A549 (cell line): ENCODE measurements around the gene TIMP3. TPM values are rescaled to one million over a fixed set of nuclear protein-coding genes. Genes with fewer than 3 reads are reported as not detected.
A peak's percentile ranks its signal among the peaks of the same experiment; 100 is the strongest.

ENCODE experiments used
- ATAC-seq, 2 experiments: fragments of 200-7000 bp in 1 of 2; fragments of >200 bp in 1 of 2; cut with Nextera tagmentation in 1 of 2; cut with Tn5 transposase in 1 of 2; 3 replicates each; pipeline versions ENCODE4 v1.8.0 to v1.9.1; 2018 to 2020; ENCODE audit warnings: mild to moderate bottlenecking in 1 of 2, moderate library complexity in 1 of 2
- CTCF ChIA-PET: fragments of 300-600 bp; sonication (Branson Sonifier 250); formaldehyde crosslinking; extraction: SDS; loops from one replicate; lab custom pipeline; 2021; ENCODE audit warnings: antibody characterized with exemption, inconsistent platforms; lab: Yijun Ruan, JAX
- POLR2A ChIA-PET: fragments of 350-600 bp; formaldehyde crosslinking; extraction: SDS; loops from one replicate; lab custom pipeline; 2021; ENCODE audit warnings: antibody characterized with exemption, inconsistent platforms; lab: Yijun Ruan, JAX
- DNase-seq, 2 experiments: peaks; one replicate each; pipeline versions ENCODE4 v3.0.0 to v3.0.0-alpha.2; 2011 to 2016; ENCODE audit warnings: low read depth in 1 of 2, low spot score in 1 of 2
- FAIRE-seq: peaks from 2 replicates; lab custom pipeline; 2011; peaks lifted over from hg19 to GRCh38; lab: Jason Lieb, UNC
- H3K27ac ChIP-seq, 2 experiments: fragments of >200 bp; sonication (Bioruptor Twin); formaldehyde crosslinking; 3 replicates each; pipeline ENCODE4 v1.5.1; 2016 to 2017
- H3K4me1 ChIP-seq: fragments of >200 bp; sonication (Bioruptor Twin); formaldehyde crosslinking; 3 replicates; pipeline ENCODE4 v1.6.1; 2016
- H3K4me2 ChIP-seq: fragments of >200 bp; sonication (Bioruptor Twin); formaldehyde crosslinking; 3 replicates; pipeline ENCODE4 v1.6.1; 2016
- H3K4me3 ChIP-seq: fragments of >200 bp; sonication (Bioruptor Twin); formaldehyde crosslinking; 3 replicates; pipeline ENCODE4 v1.5.1; 2016
- H3K9me3 ChIP-seq: fragments of >200 bp; sonication (Bioruptor Twin); formaldehyde crosslinking; 3 replicates; pipeline ENCODE4 v1.6.1; 2016
- CHD2 ChIP-seq: fragments of 150-350 bp; IDR thresholded peaks from 2 replicates; pipeline ENCODE4 v1.6.1; 2014; ENCODE audit warnings: low read length; ENCODE audit not compliant: partially characterized antibody
- EHF ChIP-seq: fragments of 250-450 bp; sonication (Bioruptor Pico); IDR thresholded peaks from 2 replicates; pipeline ENCODE4 v1.5.0; 2020; ENCODE audit warnings: mild to moderate bottlenecking
- FOSL2 ChIP-seq, 2 experiments: fragments of 450-650 bp in 1 of 2; fragments of >200 bp in 1 of 2; sonication (Bioruptor Twin) in 1 of 2; formaldehyde crosslinking; IDR thresholded peaks; 2 replicates each; pipeline versions ENCODE4 v1.5.0 to v1.6.1; 2016 to 2020; ENCODE audit warnings: mild to moderate bottlenecking in 1 of 2, moderate library complexity in 1 of 2
- HES2 ChIP-seq: fragments of >200 bp; sonication (Bioruptor Twin); formaldehyde crosslinking; IDR thresholded peaks from 2 replicates; pipeline ENCODE4 v1.6.1; 2016
- HOXB13 ChIP-seq: fragments of 250-450 bp; sonication (Bioruptor Pico); IDR thresholded peaks from 2 replicates; pipeline ENCODE4 v1.5.0; 2020; ENCODE audit warnings: low read depth, mild to moderate bottlenecking, moderate library complexity
- JUN ChIP-seq, 2 experiments: fragments of >200 bp; sonication (Bioruptor Twin); formaldehyde crosslinking; IDR thresholded peaks; 2 replicates in 1 of 2; 3 replicates in 1 of 2; pipeline ENCODE4 v1.6.1; 2016 to 2017
- MAFK ChIP-seq: fragments of 450-650 bp; IDR thresholded peaks from 2 replicates; pipeline ENCODE4 v1.6.1; 2014; ENCODE audit not compliant: partially characterized antibody
- MYC ChIP-seq: IDR thresholded peaks from 2 replicates; pipeline ENCODE4 v1.6.1; 2012; ENCODE audit warnings: mild to moderate bottlenecking, inconsistent platforms, low read length, improper control_type of control experiment, borderline replicate concordance
- NPAS2 ChIP-seq: fragments of 250-450 bp; sonication (Bioruptor Pico); IDR thresholded peaks from 2 replicates; pipeline ENCODE4 v1.8.0; 2022; ENCODE audit warnings: mild to moderate bottlenecking, moderate library complexity, borderline replicate concordance
- NR3C1 ChIP-seq: fragments of >200 bp; sonication (Bioruptor Twin); formaldehyde crosslinking; IDR thresholded peaks from 3 replicates; pipeline ENCODE4 v1.6.1; 2017
- PHF8 ChIP-seq: fragments of 200-600 bp; sonication (generic); IDR thresholded peaks from 2 replicates; pipeline ENCODE4 v1.6.1; 2016; ENCODE audit warnings: low read depth, mild to moderate bottlenecking, antibody characterized with exemption, moderate library complexity, borderline replicate concordance
- POLR2A ChIP-seq: IDR thresholded peaks from 2 replicates; pipeline ENCODE4 v1.6.1; 2012; ENCODE audit warnings: mild to moderate bottlenecking, low read length
- RAD21 ChIP-seq, 2 experiments: fragments of >200 bp in 1 of 2; sonication (Bioruptor Twin) in 1 of 2; formaldehyde crosslinking in 1 of 2; IDR thresholded peaks in 1 of 2; conservative IDR thresholded peaks in 1 of 2; 2 replicates in 1 of 2; 3 replicates in 1 of 2; pipeline ENCODE4 v1.6.1; 2012 to 2018; ENCODE audit warnings: inconsistent platforms in 1 of 2
- RARB ChIP-seq: fragments of 250-450 bp; sonication (Bioruptor Pico); IDR thresholded peaks from 2 replicates; pipeline ENCODE4 v1.8.0; 2021; ENCODE audit warnings: mild to moderate bottlenecking, moderate library complexity
- RNF2 ChIP-seq: fragments of 200-600 bp; sonication (generic); IDR thresholded peaks from 2 replicates; pipeline ENCODE4 v1.6.1; 2016; ENCODE audit warnings: low read depth, mild to moderate bottlenecking, antibody characterized with exemption, moderate library complexity, borderline replicate concordance
- SREBF2 ChIP-seq: fragments of 450-650 bp; IDR thresholded peaks from 2 replicates; pipeline ENCODE4 v1.6.1; 2014; ENCODE audit warnings: mild to moderate bottlenecking, moderate library complexity
- TFCP2L1 ChIP-seq: fragments of 250-450 bp; sonication (Bioruptor Pico); IDR thresholded peaks from 2 replicates; pipeline ENCODE4 v1.5.0; 2021; ENCODE audit warnings: mild to moderate bottlenecking
- ZC3H11A ChIP-seq: fragments of 450-650 bp; IDR thresholded peaks from 2 replicates; pipeline ENCODE4 v1.6.1; 2014; ENCODE audit warnings: antibody characterized with exemption, mild to moderate bottlenecking
- ZFP36 ChIP-seq: fragments of 450-650 bp; IDR thresholded peaks from 2 replicates; pipeline ENCODE4 v1.6.1; 2014; ENCODE audit warnings: borderline replicate concordance; ENCODE audit not compliant: partially characterized antibody
- WGBS: methylation state at CpG from one replicate; pipeline ENCODE4 v1.1.6; 2017; ENCODE audit errors: missing lambda C conversion rate; 5-methylcytosine and 5-hydroxymethylcytosine counted together
- polyA plus RNA-seq, 4 experiments: library from polyadenylated mRNA; depleted of rRNA in 3 of 4; stranded (reverse); fragments of >200 nt; fragmentation: RNase III in 1 of 4; extraction: RNeasy Plus Mini Kit Qiagen cat#74134 plus additional on column Dnase treatment in 1 of 4; gene quantifications; 2 replicates in 3 of 4; 3 replicates in 1 of 4; pipeline ENCODE4 v1.2.3, GENCODE V29; 2011 to 2017
- TF ChIP-seq, protein P1 (sequence below): fragments of 200-600 bp; sonication (generic); IDR thresholded peaks from 2 replicates; pipeline ENCODE4 v1.6.1; 2016; ENCODE audit warnings: antibody characterized with exemption, mild to moderate bottlenecking, moderate library complexity
- TF ChIP-seq, protein P2 (sequence below): fragments of 150-350 bp; IDR thresholded peaks from 2 replicates; pipeline ENCODE4 v1.6.1; 2014; ENCODE audit warnings: low read depth, mild to moderate bottlenecking, low read length

TIMP3 gene
- polyA plus RNA-seq, 2 of the 4 experiments (the other 2 are of a cell fraction) = 1.4 to 1.7 TPM

DNA sequence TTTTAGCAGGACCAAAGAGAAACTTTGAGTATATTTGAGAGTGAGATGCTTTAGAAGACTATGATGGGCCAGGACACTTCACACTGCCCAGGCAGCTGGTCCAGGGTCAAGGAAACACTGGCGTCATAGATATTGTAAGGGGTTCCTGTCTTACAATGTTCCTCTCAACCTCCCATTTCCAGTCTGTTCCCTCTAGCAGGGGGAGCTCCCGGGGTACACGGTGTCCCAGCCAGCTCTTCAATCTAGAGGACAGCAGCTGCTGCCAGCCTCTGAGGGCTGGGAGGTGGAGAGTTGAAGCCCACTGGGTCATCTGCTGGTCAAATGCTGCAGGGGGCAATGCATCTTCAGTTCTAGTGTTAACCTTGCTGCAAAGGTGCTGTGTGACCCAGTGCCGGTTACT, 40.7 kb upstream of the TIMP3 start:
- H3K27ac ChIP-seq = no peak overlapping the region
- no peak overlapping the region for H3K4me3 ChIP-seq
- H3K9me3 ChIP-seq = no peaks in the 10 kb centered on the region
- POLR2A ChIA-PET = no interaction called here
- FAIRE-seq (no peak), DNase-seq (no peak), ATAC-seq (no peak)
- peaks cover 13% of the 10 kb centered on the region; the same call in 2 of the 3 replicates for H3K4me1 ChIP-seq
- WGBS = 67% methylated on average over 4 of the region's 4 CpGs
- TF ChIP-seq, protein P1, sequence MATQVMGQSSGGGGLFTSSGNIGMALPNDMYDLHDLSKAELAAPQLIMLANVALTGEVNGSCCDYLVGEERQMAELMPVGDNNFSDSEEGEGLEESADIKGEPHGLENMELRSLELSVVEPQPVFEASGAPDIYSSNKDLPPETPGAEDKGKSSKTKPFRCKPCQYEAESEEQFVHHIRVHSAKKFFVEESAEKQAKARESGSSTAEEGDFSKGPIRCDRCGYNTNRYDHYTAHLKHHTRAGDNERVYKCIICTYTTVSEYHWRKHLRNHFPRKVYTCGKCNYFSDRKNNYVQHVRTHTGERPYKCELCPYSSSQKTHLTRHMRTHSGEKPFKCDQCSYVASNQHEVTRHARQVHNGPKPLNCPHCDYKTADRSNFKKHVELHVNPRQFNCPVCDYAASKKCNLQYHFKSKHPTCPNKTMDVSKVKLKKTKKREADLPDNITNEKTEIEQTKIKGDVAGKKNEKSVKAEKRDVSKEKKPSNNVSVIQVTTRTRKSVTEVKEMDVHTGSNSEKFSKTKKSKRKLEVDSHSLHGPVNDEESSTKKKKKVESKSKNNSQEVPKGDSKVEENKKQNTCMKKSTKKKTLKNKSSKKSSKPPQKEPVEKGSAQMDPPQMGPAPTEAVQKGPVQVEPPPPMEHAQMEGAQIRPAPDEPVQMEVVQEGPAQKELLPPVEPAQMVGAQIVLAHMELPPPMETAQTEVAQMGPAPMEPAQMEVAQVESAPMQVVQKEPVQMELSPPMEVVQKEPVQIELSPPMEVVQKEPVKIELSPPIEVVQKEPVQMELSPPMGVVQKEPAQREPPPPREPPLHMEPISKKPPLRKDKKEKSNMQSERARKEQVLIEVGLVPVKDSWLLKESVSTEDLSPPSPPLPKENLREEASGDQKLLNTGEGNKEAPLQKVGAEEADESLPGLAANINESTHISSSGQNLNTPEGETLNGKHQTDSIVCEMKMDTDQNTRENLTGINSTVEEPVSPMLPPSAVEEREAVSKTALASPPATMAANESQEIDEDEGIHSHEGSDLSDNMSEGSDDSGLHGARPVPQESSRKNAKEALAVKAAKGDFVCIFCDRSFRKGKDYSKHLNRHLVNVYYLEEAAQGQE = no peak
- no peak for TF ChIP-seq RNF2
- TF ChIP-seq JUN (IDR thresholded peaks at IDR 0.05) = no peak
- TF ChIP-seq ZC3H11A = no peak
- TF ChIP-seq NPAS2 (CRISPR knock-in tag) = no peak
- no peak for TF ChIP-seq PHF8
- no peak for TF ChIP-seq POLR2A
- H3K4me2 ChIP-seq = no peak overlapping the region; the same call in 2 of the 3 replicates
- CTCF ChIA-PET = interaction anchor here (1.1 kb wide), 1 partner anchor 232 kb away, joined by 3 read pairs; no protein-coding TSS in a partner anchor

- POLR2A ChIA-PET = no interaction called here
- WGBS = 31% methylated on average over 9 of the region's 9 CpGs
- no peak for FAIRE-seq
- H3K4me1 ChIP-seq = peaks cover 13% of the 10 kb centered on the region; the same call in 2 of the 3 replicates
- TF ChIP-seq ZC3H11A (no peak), RAD21 (conservative IDR thresholded peaks at IDR 0.05 in 1 of 2, IDR thresholded peaks at IDR 0.05 in 1 of 2) (no peak), RARB (no peak), SREBF2 (no peak), EHF (CRISPR knock-in tag) (no peak), ZFP36 (no peak), HES2 (no peak), RNF2 (no peak), MAFK (no peak), MYC (no peak), FOSL2 (IDR thresholded peaks at IDR 0.05) (no peak), FOSL2 (CRISPR knock-in tag; IDR thresholded peaks at IDR 0.05) (no peak), TFCP2L1 (CRISPR knock-in tag) (no peak), NR3C1 (no peak), CHD2 (no peak), HOXB13 (CRISPR knock-in tag) (no peak)
- TF ChIP-seq, protein P2, sequence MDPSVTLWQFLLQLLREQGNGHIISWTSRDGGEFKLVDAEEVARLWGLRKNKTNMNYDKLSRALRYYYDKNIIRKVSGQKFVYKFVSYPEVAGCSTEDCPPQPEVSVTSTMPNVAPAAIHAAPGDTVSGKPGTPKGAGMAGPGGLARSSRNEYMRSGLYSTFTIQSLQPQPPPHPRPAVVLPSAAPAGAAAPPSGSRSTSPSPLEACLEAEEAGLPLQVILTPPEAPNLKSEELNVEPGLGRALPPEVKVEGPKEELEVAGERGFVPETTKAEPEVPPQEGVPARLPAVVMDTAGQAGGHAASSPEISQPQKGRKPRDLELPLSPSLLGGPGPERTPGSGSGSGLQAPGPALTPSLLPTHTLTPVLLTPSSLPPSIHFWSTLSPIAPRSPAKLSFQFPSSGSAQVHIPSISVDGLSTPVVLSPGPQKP = no peak
- TF ChIP-seq, protein P1 = no peak
- TF ChIP-seq, all 56 proteins: peak for 0
- peak overlapping the region; percentile 39 for H3K4me2 ChIP-seq
- no peak overlapping the region for H3K4me3 ChIP-seq
- peak overlapping the region; percentile 3 to 53; a peak in 1 of 6 replicates for H3K27ac ChIP-seq
- CTCF ChIA-PET = interaction anchor here (1.1 kb wide), 1 partner anchor 233 kb away, joined by 3 read pairs; no protein-coding TSS in a partner anchor
- no peaks in the 10 kb centered on the region for H3K9me3 ChIP-seq
- ATAC-seq (no peak), DNase-seq (no peak)
Measured at GRCh38 chr22:32761251-32761903, 40.1 kb upstream of the TIMP3 start.
